ENCODE data around the gene PTH1R. TPM values are rescaled to one million over a fixed set of nuclear protein-coding genes. Genes with fewer than 3 reads are reported as not detected.

PTH1R gene
- total RNA-seq, 1 donor from 2014 or later: 10.3 TPM

DNA sequence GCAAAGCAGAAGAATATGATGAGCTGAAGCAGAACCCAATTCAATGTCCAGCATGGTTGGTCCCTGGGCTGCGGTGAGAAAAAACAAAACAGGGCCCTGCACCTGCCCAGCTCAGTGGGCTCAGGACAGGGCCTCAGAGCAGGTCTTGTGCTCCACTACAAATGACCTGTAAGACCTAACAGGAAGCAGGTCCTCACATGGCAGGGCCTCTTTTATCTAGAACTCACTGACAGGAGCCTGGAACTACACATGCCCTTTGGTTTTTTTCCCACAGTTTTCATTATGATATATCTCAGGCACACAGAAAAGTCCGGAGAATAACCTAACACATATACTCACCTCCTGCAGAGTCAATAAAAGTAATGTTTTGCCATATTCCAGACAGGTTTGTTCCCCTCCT is 60.6 kb downstream of the PTH1R start:
- Histone ChIP-seq H3K4me3 (no peak overlapping the region), H3K4me1 (peaks cover 23 to 34% of the 10 kb centered on the region in 2 donors), H3K27ac (peak overlapping the region; percentile 22 to 70), H3K27me3 (no peaks in the 10 kb centered on the region), H3K36me3 (peaks cover 9 to 34% of the 10 kb centered on the region in 2 donors), H3K9me3 (no peaks in the 10 kb centered on the region)
- DNase-seq (ENCODE audit: low spot score in 2 of 2): no peak
- intact Hi-C loops (cut with DNase I): loop anchor here (10.0 kb wide), 2 partner anchors 347 to 377 kb away; partner anchors contain the start of genes KIF9 and KLHL18
- TF ChIP-seq, protein P1, sequence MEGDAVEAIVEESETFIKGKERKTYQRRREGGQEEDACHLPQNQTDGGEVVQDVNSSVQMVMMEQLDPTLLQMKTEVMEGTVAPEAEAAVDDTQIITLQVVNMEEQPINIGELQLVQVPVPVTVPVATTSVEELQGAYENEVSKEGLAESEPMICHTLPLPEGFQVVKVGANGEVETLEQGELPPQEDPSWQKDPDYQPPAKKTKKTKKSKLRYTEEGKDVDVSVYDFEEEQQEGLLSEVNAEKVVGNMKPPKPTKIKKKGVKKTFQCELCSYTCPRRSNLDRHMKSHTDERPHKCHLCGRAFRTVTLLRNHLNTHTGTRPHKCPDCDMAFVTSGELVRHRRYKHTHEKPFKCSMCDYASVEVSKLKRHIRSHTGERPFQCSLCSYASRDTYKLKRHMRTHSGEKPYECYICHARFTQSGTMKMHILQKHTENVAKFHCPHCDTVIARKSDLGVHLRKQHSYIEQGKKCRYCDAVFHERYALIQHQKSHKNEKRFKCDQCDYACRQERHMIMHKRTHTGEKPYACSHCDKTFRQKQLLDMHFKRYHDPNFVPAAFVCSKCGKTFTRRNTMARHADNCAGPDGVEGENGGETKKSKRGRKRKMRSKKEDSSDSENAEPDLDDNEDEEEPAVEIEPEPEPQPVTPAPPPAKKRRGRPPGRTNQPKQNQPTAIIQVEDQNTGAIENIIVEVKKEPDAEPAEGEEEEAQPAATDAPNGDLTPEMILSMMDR (IDR thresholded peaks at IDR 0.05): no peak

DNA sequence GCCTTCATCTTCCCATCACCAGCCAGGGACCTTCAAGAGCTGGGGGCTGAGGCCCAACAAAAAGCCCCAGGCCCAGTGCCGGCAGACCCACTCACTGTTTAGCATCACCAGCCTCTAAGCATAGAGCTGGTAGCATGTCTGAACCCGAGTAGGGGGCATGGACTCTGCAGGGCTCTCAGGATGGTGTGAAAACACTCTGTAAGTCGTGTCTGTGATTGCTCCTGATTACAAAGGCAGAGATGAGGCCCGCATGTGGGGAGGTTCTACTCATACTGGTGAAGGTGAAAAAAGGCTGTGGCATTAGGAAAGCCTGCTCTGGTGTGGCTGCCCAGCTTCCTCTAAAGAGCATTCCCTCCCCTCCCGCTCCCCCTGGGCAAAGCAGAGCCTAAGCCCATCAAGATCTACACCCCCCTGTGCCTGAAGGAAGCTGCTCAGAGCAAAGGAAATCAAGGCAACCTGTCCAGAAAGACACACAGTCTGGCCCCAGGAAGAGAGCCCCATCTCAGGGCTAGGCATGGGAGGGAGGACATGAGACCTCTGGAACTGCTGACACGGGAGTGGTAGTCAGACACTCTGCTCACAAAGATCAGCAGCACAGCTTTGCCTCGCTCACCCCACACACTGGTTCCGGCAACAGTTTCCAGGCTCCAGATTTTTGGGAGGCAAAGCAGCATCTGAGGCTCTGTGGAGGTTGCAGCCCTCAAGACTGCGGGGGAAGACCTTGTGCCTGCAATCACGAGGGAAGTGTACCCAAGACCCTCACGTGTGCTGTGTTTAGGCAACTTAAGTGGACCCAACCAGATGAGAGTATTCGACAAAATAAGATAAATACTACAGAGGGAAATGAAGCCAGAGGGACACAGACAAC is 62.3 kb downstream of the PTH1R start:
- no peak overlapping the region for H3K4me3 ChIP-seq
- intact Hi-C loops (cut with DNase I): loop anchor here (10.0 kb wide), 2 partner anchors 345 to 375 kb away; partner anchors contain the start of genes KIF9 and KLHL18
- DNase-seq (ENCODE audit: low spot score in 2 of 2): no peak
- peaks cover 9 to 34% of the 10 kb centered on the region in 2 donors for H3K36me3 ChIP-seq
- H3K27ac ChIP-seq: peak overlapping the region in 1 of 2 donors; percentile 3
- peaks cover 14 to 17% of the 10 kb centered on the region in 2 donors for H3K4me1 ChIP-seq
- H3K9me3 ChIP-seq: no peaks in the 10 kb centered on the region
- TF ChIP-seq, protein P1 (IDR thresholded peaks at IDR 0.05): no peak
- no peaks in the 10 kb centered on the region for H3K27me3 ChIP-seq

DNA sequence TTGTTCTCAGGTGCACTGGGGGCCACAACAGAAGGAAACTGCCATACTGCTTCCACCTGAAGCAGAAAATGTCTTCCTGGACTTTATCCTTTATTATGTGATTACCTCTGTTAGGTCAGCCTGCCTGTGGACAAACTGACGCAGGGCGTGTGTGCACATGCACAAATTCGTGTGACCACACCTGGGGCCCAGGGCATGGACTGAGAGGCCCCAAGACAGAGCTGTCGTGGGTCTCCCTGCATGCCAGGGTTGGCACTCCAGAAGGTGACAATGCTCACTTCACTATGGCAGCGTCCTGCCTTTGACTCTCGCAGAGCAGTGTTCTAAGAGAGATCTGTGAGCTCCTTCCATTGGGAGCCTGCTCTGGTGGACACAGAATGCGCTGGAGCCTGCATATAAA is 64.6 kb downstream of the PTH1R start:
- DNase-seq (ENCODE audit: low spot score in 2 of 2): no peak
- intact Hi-C loops (cut with DNase I): no loop called here
- TF ChIP-seq, protein P1 (IDR thresholded peaks at IDR 0.05): no peak
- Histone ChIP-seq H3K4me3 (no peak overlapping the region), H3K4me1 (peaks cover under 1 to 4% of the 10 kb centered on the region in 2 donors), H3K9me3 (no peaks in the 10 kb centered on the region), H3K27ac (no peak overlapping the region), H3K27me3 (no peaks in the 10 kb centered on the region), H3K36me3 (peaks cover 9 to 34% of the 10 kb centered on the region in 2 donors)

DNA sequence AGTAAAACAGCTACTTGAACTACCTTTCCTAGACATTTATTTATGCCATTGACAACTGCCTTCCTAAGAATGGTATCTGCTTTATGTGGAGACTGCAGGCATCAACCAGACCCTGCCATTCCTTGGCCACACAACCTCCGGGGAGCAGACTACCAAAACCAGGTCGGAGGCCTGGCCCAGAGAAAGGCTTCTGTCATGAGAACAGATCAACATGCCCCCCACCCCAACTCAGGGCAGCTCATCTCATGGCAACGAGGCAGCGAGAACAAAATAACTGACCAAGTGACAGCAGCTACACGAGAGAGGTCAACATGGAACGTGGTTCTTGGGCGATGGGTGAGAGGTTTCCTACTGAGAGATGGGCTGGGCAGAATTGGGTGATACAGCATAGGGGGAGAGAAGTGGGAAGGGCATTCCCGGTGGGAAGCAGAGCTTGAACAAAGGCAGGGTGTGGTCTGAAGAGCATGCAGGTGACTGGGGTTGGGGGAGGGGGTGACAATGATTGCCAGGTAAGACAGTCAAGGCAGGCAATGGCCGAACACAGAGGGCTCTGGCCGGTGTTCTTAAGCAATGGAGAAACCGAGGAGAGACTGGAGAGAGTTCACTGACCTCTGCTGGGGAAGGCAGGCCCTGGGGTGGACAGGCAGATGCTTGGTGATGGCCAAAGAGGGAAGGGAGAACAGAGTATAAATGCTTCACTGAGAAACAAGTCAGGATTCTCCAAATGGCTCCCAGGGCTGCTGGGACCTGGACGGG is 65.1 kb downstream of the PTH1R start:
- intact Hi-C loops (cut with DNase I): no loop called here
- Histone ChIP-seq H3K4me1 (peaks cover 7 to 10% of the 10 kb centered on the region in 2 donors), H3K4me3 (no peak overlapping the region), H3K27me3 (no peaks in the 10 kb centered on the region), H3K9me3 (no peaks in the 10 kb centered on the region), H3K36me3 (peaks cover 9 to 34% of the 10 kb centered on the region in 2 donors), H3K27ac (no peak overlapping the region)
- TF ChIP-seq, protein P1 (IDR thresholded peaks at IDR 0.05): no peak
- no peak for DNase-seq (ENCODE audit: low spot score in 2 of 2)

DNA sequence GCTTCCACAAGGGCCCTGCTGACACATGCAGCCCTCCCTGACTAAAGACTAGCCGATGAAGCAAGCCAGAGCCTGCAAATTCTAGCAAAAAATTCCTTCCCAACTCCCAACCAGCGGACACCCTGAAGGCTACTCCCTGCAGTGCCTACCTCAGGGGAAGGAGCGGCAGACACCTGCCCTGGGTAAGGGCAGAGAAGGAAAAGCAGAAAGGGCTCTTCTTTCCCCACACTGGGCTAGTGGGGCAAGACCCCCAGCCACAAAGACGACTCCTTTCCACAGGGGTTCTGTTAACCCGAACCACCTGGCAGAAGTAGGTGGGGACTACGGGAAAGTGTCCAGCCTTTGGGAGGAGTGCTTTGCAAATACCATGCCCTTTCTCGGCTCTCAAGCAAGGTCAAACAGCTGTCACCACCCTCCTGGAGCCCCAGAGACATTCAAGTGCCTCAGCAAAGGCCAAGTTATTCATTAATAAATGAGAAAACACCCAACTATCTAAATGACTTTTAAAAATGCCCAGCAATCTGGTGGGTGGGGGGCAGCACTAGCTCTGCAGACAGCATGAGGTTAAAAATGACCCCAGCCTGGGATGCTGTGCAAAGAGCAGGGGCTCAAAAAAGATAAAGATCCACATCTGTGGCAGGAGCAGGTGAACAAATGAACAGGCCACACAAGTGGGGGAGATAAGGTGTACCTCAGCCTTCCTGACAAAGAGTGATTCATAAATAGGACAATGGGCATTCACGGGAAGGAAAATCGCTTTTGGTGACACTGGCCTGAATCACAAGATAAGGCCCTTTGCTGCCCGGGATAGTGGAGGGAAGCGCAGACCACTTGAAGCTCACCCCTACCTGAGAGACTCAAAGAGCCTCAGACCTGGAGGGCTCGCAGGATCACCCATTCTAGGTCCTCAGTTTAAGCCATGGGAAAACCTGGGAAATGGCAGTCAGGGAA is 66.0 kb downstream of the PTH1R start:
- TF ChIP-seq, protein P1 (IDR thresholded peaks at IDR 0.05): no peak
- no peaks in the 10 kb centered on the region for H3K27me3 ChIP-seq
- DNase-seq (ENCODE audit: low spot score in 2 of 2): no peak
- intact Hi-C loops (cut with DNase I): no loop called here
- H3K36me3 ChIP-seq: peaks cover 9 to 26% of the 10 kb centered on the region in 2 donors
- H3K4me3 ChIP-seq: no peak overlapping the region
- no peak overlapping the region for H3K27ac ChIP-seq
- no peaks in the 10 kb centered on the region for H3K9me3 ChIP-seq
- peaks cover 14 to 17% of the 10 kb centered on the region in 2 donors for H3K4me1 ChIP-seq
